A673 (cell line): ENCODE data around the gene VAV2.

Experiments used
- EZH2 ChIP-seq: fragments of 200-600 bp; sonication (generic); IDR thresholded peaks from 2 replicates; pipeline ENCODE4 v1.6.1; 2017; ENCODE audit warnings: borderline replicate concordance, low read depth, mild to moderate bottlenecking, mixed read lengths, antibody characterized with exemption, low read length; ENCODE audit not compliant: poor library complexity, severe bottlenecking
- TF ChIP-seq, protein P1 (sequence below): fragments of 300-800, 200-600 bp; sonication (generic); conservative IDR thresholded peaks from 2 replicates; pipeline ENCODE4 v1.5.1; 2017; ENCODE audit warnings: low read depth, mild to moderate bottlenecking, antibody characterized with exemption, low read length, moderate library complexity, mixed read lengths

DNA sequence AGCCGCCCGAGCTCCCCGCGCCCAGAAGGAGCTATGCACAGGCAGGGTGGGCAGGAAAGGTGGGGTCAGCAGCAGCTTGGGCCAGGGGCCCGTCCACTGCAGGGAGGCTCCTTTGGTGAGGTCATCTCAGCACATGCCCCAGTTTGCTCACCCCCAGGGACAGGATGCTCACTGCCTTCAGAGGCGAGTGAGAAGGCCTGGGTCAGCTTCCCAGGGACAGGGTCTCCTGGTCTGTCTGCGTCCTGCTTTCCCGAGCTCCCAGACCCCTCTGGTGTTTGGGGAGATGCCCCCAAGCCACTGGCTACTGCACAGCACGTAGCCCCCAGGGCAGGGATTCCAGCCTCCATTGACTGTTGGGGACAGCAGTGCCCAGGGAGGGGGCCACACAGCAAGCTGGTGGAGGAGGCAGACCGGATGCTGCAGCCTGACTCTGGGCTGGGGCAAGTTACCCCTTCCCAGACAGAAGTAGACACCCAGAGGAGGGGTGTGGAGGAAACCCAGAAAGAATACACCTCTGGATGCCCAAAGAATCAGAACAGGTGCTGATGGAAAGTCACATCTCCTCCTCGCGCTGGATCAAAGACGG is 253.4 kb downstream of the VAV2 start:
- TF ChIP-seq, protein P1, sequence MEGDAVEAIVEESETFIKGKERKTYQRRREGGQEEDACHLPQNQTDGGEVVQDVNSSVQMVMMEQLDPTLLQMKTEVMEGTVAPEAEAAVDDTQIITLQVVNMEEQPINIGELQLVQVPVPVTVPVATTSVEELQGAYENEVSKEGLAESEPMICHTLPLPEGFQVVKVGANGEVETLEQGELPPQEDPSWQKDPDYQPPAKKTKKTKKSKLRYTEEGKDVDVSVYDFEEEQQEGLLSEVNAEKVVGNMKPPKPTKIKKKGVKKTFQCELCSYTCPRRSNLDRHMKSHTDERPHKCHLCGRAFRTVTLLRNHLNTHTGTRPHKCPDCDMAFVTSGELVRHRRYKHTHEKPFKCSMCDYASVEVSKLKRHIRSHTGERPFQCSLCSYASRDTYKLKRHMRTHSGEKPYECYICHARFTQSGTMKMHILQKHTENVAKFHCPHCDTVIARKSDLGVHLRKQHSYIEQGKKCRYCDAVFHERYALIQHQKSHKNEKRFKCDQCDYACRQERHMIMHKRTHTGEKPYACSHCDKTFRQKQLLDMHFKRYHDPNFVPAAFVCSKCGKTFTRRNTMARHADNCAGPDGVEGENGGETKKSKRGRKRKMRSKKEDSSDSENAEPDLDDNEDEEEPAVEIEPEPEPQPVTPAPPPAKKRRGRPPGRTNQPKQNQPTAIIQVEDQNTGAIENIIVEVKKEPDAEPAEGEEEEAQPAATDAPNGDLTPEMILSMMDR: no peak
- TF ChIP-seq EZH2: no peak
